ENCODE results near the gene PRDM16.

PRDM16 gene

GRCh38 chr1:3069491-3070308 is 697 bp downstream of the PRDM16 start:
- no peak for DNase-seq (ENCODE audit: low read depth in 2 of 2)

GRCh38 chr1:3070309-3070643 is 1.3 kb downstream of the PRDM16 start:
- DNase-seq (ENCODE audit: low read depth in 2 of 2): no peak

GRCh38 chr1:3070644-3071564 is 1.9 kb downstream of the PRDM16 start:
- DNase-seq (ENCODE audit: low read depth in 2 of 2): no peak

GRCh38 chr1:3071565-3072390 is 2.8 kb downstream of the PRDM16 start:
- DNase-seq (ENCODE audit: low read depth in 2 of 2): no peak

- no peak for DNase-seq (ENCODE audit: low read depth in 2 of 2)
Measured at GRCh38 chr1:3072391-3073185, 3.6 kb downstream of the PRDM16 start.

- DNase-seq (ENCODE audit: low read depth in 2 of 2): no peak
Measured at GRCh38 chr1:3073186-3073488, 4.1 kb downstream of the PRDM16 start.

- no peak for DNase-seq (ENCODE audit: low read depth in 2 of 2)
Measured at GRCh38 chr1:3073489-3074296, 4.7 kb downstream of the PRDM16 start.

GRCh38 chr1:3074297-3074741 is 5.3 kb downstream of the PRDM16 start:
- DNase-seq (ENCODE audit: low read depth in 2 of 2): no peak

- no peak for DNase-seq (ENCODE audit: low read depth in 2 of 2)
Measured at GRCh38 chr1:3074800-3075199, 5.8 kb downstream of the PRDM16 start.

- DNase-seq (ENCODE audit: low read depth in 2 of 2): no peak
Measured at GRCh38 chr1:3075666-3076362, 6.8 kb downstream of the PRDM16 start.

GRCh38 chr1:3076363-3076740 is 7.3 kb downstream of the PRDM16 start:
- DNase-seq (ENCODE audit: low read depth in 2 of 2): no peak

GRCh38 chr1:3077081-3077480 is 8.1 kb downstream of the PRDM16 start:
- DNase-seq (ENCODE audit: low read depth in 2 of 2): no peak

- no peak for DNase-seq (ENCODE audit: low read depth in 2 of 2)
Measured at GRCh38 chr1:3077561-3077960, 8.6 kb downstream of the PRDM16 start.

- no peak for DNase-seq (ENCODE audit: low read depth in 2 of 2)
Measured at GRCh38 chr1:3078430-3078861, 9.4 kb downstream of the PRDM16 start.

GRCh38 chr1:3078871-3079270 is 9.9 kb downstream of the PRDM16 start:
- no peak for DNase-seq (ENCODE audit: low read depth in 2 of 2)

GRCh38 chr1:3079381-3080052 is 10.5 kb downstream of the PRDM16 start:
- no peak for DNase-seq (ENCODE audit: low read depth in 2 of 2)

- DNase-seq (ENCODE audit: low read depth in 2 of 2): no peak
Measured at GRCh38 chr1:3080053-3080955, 11.3 kb downstream of the PRDM16 start.

GRCh38 chr1:3081171-3081683 is 12.2 kb downstream of the PRDM16 start:
- no peak for DNase-seq (ENCODE audit: low read depth in 2 of 2)

Data from stimulated activated CD4-positive, alpha-beta T cell treated with anti-CD3 and anti-CD28 coated beads, Interleukin-1b, Interleukin-23, amount 100 ng/mL, for 4 hours (primary cell).